Activated CD8-positive, alpha-beta memory T cell treated with anti-CD3 and anti-CD28 coated beads, Interleukin-2, amount 50 U/mL, for 24 hours (primary cell): ENCODE measurements around the gene SLC4A9.
"Not testable (repeated sequence)": the region's sequence is repeated elsewhere in the genome, so short reads cannot be mapped to it uniquely, and the experiment has no call there.

Experiments
- DNase-seq: peaks from one replicate; pipeline ENCODE4 v3.0.0-alpha.2; 2020; ENCODE audit errors: extremely low read depth

Gene SLC4A9

GRCh38 chr5:140398379-140398811 lies 38.4 kb downstream of the SLC4A9 start:
- DNase-seq = no peak

GRCh38 chr5:140399979-140400729 lies 40.2 kb downstream of the SLC4A9 start:
- DNase-seq = no peak

- DNase-seq = peak; percentile 63
Measured at GRCh38 chr5:140400730-140401361, 40.9 kb downstream of the SLC4A9 start.

GRCh38 chr5:140401362-140402257 lies 41.6 kb downstream of the SLC4A9 start, which contains the start of gene ANKHD1:
Gene ANKHD1 (plus strand): TSS chr5:140401833. CDS start chr5:140401968, 135 bp downstream.
- peak; percentile 95 for DNase-seq

- no peak for DNase-seq
Measured at GRCh38 chr5:140402258-140403074, 42.5 kb downstream of the SLC4A9 start.

- DNase-seq = no peak
Measured at GRCh38 chr5:140403613-140404012, 43.6 kb downstream of the SLC4A9 start.

- DNase-seq = no peak
Measured at GRCh38 chr5:140408750-140409241, 48.8 kb downstream of the SLC4A9 start.

- DNase-seq = no peak
Measured at GRCh38 chr5:140413230-140413629, 53.2 kb downstream of the SLC4A9 start.

- DNase-seq = no peak
Measured at GRCh38 chr5:140417235-140417634, 57.2 kb downstream of the SLC4A9 start.

- no peak for DNase-seq
Measured at GRCh38 chr5:140418862-140419520, 59.0 kb downstream of the SLC4A9 start.

- DNase-seq = no peak
Measured at GRCh38 chr5:140420226-140420570, 60.2 kb downstream of the SLC4A9 start.

- DNase-seq = no peak
Measured at GRCh38 chr5:140420665-140421361, 60.8 kb downstream of the SLC4A9 start.

- DNase-seq = not testable (repeated sequence)
Measured at GRCh38 chr5:140421375-140421774, 61.4 kb downstream of the SLC4A9 start.

- no peak for DNase-seq
Measured at GRCh38 chr5:140423609-140424008, 63.6 kb downstream of the SLC4A9 start.

GRCh38 chr5:140424135-140424534 lies 64.1 kb downstream of the SLC4A9 start:
- DNase-seq = no peak
